Bronchial epithelial cell (primary cell): ENCODE measurements around the gene NECAB3. TPM values are rescaled to one million over a fixed set of nuclear protein-coding genes. Genes with fewer than 3 reads are reported as not detected.

Experiments used
- DNase-seq: peaks from one replicate; pipeline ENCODE4 v3.0.0-alpha.2; 2010; ENCODE audit warnings: low read depth
- FAIRE-seq: peaks from 2 replicates; lab custom pipeline; 2011; peaks lifted over from hg19 to GRCh38; lab: Jason Lieb, UNC
- H3K27me3 ChIP-seq: 2 replicates; pipeline ENCODE4 v1.5.1; 2011; ENCODE audit warnings: low read length; ENCODE audit not compliant: control insufficient read depth, insufficient read depth
- H3K36me3 ChIP-seq: 2 replicates; pipeline ENCODE4 v1.5.1; 2011; ENCODE audit warnings: low read length; ENCODE audit not compliant: control insufficient read depth, insufficient read depth
- H3K4me3 ChIP-seq: 2 replicates; pipeline ENCODE4 v1.5.1; 2011; ENCODE audit warnings: mild to moderate bottlenecking, low read depth, low read length, control low read depth
- total RNA-seq: library from RNA; depleted of rRNA; stranded (reverse); fragments of >200 nt; gene quantifications from 2 replicates; pipeline ENCODE4 v1.2.1, GENCODE V29; 2014
- TF ChIP-seq, protein P1 (sequence below): IDR thresholded peaks from 2 replicates; pipeline ENCODE4 v1.5.1; 2011; ENCODE audit warnings: mild to moderate bottlenecking, moderate library complexity, low read length, control low read depth, inconsistent platforms; ENCODE audit not compliant: insufficient read depth, severe bottlenecking

Gene NECAB3
- total RNA-seq, 1 donor from 2014 or later: 8.7 TPM

DNA sequence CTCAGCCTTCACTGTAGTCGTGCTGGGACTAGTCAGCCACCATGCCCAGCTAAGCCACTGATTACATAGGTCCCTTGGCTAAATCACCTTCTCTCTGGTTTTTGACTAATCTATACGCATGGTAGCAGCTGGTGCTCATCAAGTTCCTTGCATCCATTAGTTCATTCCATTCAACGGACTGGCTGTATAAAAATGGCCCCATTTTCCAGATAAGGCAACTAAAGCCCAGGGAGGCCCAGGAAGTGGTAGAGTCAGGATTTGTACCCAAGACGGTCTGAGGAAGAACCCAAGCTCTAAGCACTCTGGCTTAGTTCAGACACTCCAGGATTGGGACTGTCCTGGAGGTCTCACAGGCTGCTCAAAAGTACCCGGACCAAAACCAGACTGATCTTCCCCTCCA lies 7.1 kb upstream of the NECAB3 start:
- no peak overlapping the region for H3K4me3 ChIP-seq
- no peak for FAIRE-seq
- no peak for DNase-seq
- TF ChIP-seq, protein P1, sequence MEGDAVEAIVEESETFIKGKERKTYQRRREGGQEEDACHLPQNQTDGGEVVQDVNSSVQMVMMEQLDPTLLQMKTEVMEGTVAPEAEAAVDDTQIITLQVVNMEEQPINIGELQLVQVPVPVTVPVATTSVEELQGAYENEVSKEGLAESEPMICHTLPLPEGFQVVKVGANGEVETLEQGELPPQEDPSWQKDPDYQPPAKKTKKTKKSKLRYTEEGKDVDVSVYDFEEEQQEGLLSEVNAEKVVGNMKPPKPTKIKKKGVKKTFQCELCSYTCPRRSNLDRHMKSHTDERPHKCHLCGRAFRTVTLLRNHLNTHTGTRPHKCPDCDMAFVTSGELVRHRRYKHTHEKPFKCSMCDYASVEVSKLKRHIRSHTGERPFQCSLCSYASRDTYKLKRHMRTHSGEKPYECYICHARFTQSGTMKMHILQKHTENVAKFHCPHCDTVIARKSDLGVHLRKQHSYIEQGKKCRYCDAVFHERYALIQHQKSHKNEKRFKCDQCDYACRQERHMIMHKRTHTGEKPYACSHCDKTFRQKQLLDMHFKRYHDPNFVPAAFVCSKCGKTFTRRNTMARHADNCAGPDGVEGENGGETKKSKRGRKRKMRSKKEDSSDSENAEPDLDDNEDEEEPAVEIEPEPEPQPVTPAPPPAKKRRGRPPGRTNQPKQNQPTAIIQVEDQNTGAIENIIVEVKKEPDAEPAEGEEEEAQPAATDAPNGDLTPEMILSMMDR: no peak
- H3K36me3 ChIP-seq: no peaks in the 10 kb centered on the region
- no peaks in the 10 kb centered on the region for H3K27me3 ChIP-seq

DNA sequence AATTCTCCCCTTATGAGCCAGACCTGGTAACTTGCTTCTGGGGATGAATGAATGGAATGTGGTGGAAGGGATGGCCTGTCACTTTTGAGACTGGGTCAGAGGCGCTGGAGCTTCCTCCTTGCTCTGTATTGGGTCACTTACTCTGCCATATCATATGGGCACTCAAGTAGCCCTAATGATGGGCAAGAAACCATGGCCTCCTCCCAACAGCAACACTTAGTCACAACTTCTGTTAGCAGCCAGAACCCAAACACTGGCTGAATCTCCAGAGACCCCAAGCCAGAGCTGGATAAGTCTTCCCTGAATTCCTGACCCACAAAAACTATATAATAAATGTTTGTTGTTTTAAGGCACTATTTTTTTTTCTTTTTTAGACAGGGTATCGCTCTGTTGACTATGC lies 6.5 kb upstream of the NECAB3 start:
- no peak for DNase-seq
- no peak for FAIRE-seq
- TF ChIP-seq, protein P1: no peak
- Histone ChIP-seq H3K4me3 (no peak overlapping the region), H3K27me3 (no peaks in the 10 kb centered on the region), H3K36me3 (no peaks in the 10 kb centered on the region)

DNA sequence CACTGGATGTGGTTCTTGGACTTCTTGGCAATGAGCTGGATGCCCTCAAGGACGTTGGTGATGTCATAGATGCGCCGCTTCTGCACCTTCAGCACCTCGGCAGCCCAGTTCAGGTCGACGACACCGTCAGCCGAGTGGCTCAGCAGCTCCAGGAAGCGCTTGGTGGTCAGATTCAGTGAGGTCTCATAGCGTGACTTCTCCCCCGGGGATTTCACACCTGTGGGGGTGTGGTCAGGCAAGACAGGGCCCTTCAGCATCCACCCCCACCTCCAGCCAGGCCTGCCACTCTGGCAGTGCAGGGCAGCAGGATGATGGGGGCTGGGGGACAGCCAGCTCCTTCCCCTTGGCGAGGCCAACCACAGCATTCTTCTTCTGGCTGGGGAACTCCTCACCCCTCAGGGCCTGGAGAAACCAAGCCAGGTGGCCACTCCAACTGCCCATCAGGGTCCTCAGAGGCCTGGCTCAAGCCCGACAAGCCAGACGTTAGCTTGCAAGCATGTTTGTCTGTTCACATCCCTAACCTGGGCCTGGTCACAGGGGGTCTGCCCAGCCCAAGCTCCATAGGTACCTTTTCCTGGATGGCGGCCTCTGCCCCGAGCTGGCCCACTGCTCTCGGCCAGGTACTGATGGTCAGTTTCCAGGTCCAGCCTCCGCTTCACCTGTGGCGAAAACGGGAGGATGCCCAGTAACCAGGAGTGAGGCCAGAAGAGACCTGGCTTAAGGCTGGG lies 5.7 kb upstream of the NECAB3 start:
- TF ChIP-seq, protein P1: no peak
- DNase-seq: no peak
- Histone ChIP-seq H3K36me3 (no peaks in the 10 kb centered on the region), H3K27me3 (no peaks in the 10 kb centered on the region), H3K4me3 (no peak overlapping the region)
- no peak for FAIRE-seq

GRCh38 chr20:33677991-33678702 lies 3.9 kb upstream of the NECAB3 start:
- no peaks in the 10 kb centered on the region for H3K27me3 ChIP-seq
- FAIRE-seq: no peak
- TF ChIP-seq, protein P1: no peak
- no peaks in the 10 kb centered on the region for H3K36me3 ChIP-seq
- DNase-seq: no peak
- no peak overlapping the region for H3K4me3 ChIP-seq

- TF ChIP-seq, protein P1: no peak
- H3K4me3 ChIP-seq: no peak overlapping the region
- no peak for DNase-seq
- H3K36me3 ChIP-seq: no peaks in the 10 kb centered on the region
- H3K27me3 ChIP-seq: no peaks in the 10 kb centered on the region
- FAIRE-seq: no peak
These were observed 2.7 kb upstream of the NECAB3 start for GRCh38 chr20:33676652-33677645.
